HCT116 (cell line): ENCODE data around the gene RAP1GAP2. TPM values are rescaled to one million over a fixed set of nuclear protein-coding genes. Genes with fewer than 3 reads are reported as not detected.

Experiments
- ATAC-seq: fragments of 200-7000 bp; cut with Tn5 transposase; 2 replicates; pipeline ENCODE4 v1.9.1; 2020; ENCODE audit warnings: mild to moderate bottlenecking, moderate library complexity
- BruUV-seq: library from RNA; stranded (reverse); fragments of 400-500 nt; replicated peaks from 2 replicates; lab custom pipeline; 2021; lab: Mats Ljungman, UMichigan
- CTCF ChIA-PET: fragments of 300-600 bp; sonication (Branson Sonifier 250); formaldehyde crosslinking; loops from one replicate; lab custom pipeline; 2021; ENCODE audit warnings: antibody characterized with exemption; lab: Charles Lee
- POLR2A ChIA-PET: fragments of 300-600, 350-600 bp; sonication (Branson Sonifier 250); formaldehyde crosslinking; loops from one replicate; lab custom pipeline; 2021; ENCODE audit warnings: antibody characterized with exemption; lab: Charles Lee
- RAD21 ChIA-PET, 2 experiments: fragments of 300-600 bp; sonication (Branson Sonifier 250); formaldehyde crosslinking; loops; one replicate each; lab custom pipeline; 2023; ENCODE audit warnings: low total read pairs in 2 of 2; ENCODE audit not compliant: uncharacterized antibody in 2 of 2, unreplicated experiment in 2 of 2, low non-redundant PET in 1 of 2; lab: Charles Lee
- DNase-seq: peaks from one replicate; pipeline ENCODE4 v3.0.0-alpha.2; 2010; ENCODE audit warnings: low read depth, low spot score
- H2AFZ ChIP-seq: fragments of 200-600 bp; shearing (Covaris generic), sonication (generic); 2 replicates; pipeline ENCODE4 v1.6.1; 2017; ENCODE audit warnings: low read depth, mixed run types, mixed read lengths, antibody characterized with exemption, low read length; ENCODE audit not compliant: poor library complexity, severe bottlenecking
- H3K27ac ChIP-seq: 2 replicates; pipeline ENCODE4 v1.5.1; 2012; ENCODE audit warnings: low read depth, low read length
- H3K27me3 ChIP-seq: fragments of 200-600 bp; sonication (generic); 2 replicates; pipeline ENCODE4 v1.6.1; 2016; ENCODE audit warnings: mixed run types, low read length, mixed read lengths; ENCODE audit not compliant: insufficient read depth
- H3K36me3 ChIP-seq, 2 experiments: fragments of 200-500 bp in 1 of 2; fragments of 200-600 bp in 1 of 2; sonication (Bioruptor generic) in 1 of 2; sonication (generic) in 1 of 2; 2 replicates each; pipeline versions ENCODE4 v1.5.1 to v1.6.1; 2014 to 2016; ENCODE audit warnings: low read length in 2 of 2, inconsistent platforms in 1 of 2, mixed read lengths in 1 of 2, mixed run types in 1 of 2; ENCODE audit not compliant: insufficient read depth in 2 of 2, control insufficient read depth in 1 of 2
- H3K4me1 ChIP-seq, 2 experiments: fragments of 200-600 bp in 1 of 2; sonication (generic) in 1 of 2; 2 replicates each; pipeline versions ENCODE4 v1.5.1 to v1.6.1; 2012 to 2017; ENCODE audit warnings: low read length in 2 of 2, inconsistent platforms in 1 of 2, mild to moderate bottlenecking in 1 of 2, mixed read lengths in 1 of 2, mixed run types in 1 of 2, moderate library complexity in 1 of 2; ENCODE audit not compliant: insufficient read depth in 2 of 2, control insufficient read depth in 1 of 2
- H3K4me2 ChIP-seq: fragments of 200-600 bp; sonication (generic); 2 replicates; pipeline ENCODE4 v1.6.1; 2017; ENCODE audit warnings: mixed run types, low read length, mixed read lengths
- H3K4me3 ChIP-seq, 2 experiments: fragments of 200-600 bp in 1 of 2; sonication (generic) in 1 of 2; replicated peaks in 1 of 2; 2 replicates each; pipeline ENCODE4 v1.5.1; 2011 to 2016; ENCODE audit warnings: low read length in 2 of 2, control low read depth in 1 of 2, low read depth in 1 of 2, mild to moderate bottlenecking in 1 of 2, mixed read lengths in 1 of 2, mixed run types in 1 of 2
- H3K79me2 ChIP-seq: fragments of 200-600 bp; sonication (generic); 2 replicates; pipeline ENCODE4 v1.6.1; 2017; ENCODE audit warnings: mild to moderate bottlenecking, mixed run types, low read length, moderate library complexity, mixed read lengths; ENCODE audit not compliant: insufficient read depth
- H3K9ac ChIP-seq: fragments of 200-600 bp; sonication (generic); 2 replicates; pipeline ENCODE4 v1.6.1; 2016; ENCODE audit warnings: low read length, mixed read lengths
- H3K9me2 ChIP-seq: fragments of 200-600 bp; sonication (generic), shearing (Covaris generic); 2 replicates; pipeline ENCODE4 v1.6.1; 2017; ENCODE audit warnings: mixed run types, mild to moderate bottlenecking, moderate library complexity; ENCODE audit not compliant: insufficient read depth
- H3K9me3 ChIP-seq, 2 experiments: fragments of 200-500 bp in 1 of 2; fragments of 200-600 bp in 1 of 2; sonication (Bioruptor generic) in 1 of 2; sonication (generic) in 1 of 2; 2 replicates each; pipeline ENCODE4 v1.6.1; 2014 to 2017; ENCODE audit warnings: low read length in 2 of 2, mixed read lengths in 2 of 2, inconsistent platforms in 1 of 2, low read depth in 1 of 2, mild to moderate bottlenecking in 1 of 2, mixed run types in 1 of 2, moderate library complexity in 1 of 2; ENCODE audit not compliant: control insufficient read depth in 1 of 2, insufficient read depth in 1 of 2
- H4K20me1 ChIP-seq: fragments of 200-600 bp; sonication (generic), shearing (Covaris generic); 2 replicates; pipeline ENCODE4 v1.6.1; 2017; ENCODE audit warnings: mixed run types, mild to moderate bottlenecking, moderate library complexity; ENCODE audit not compliant: insufficient read depth
- CBX3 ChIP-seq: IDR thresholded peaks from 2 replicates; pipeline ENCODE4 v1.6.1; 2012; ENCODE audit warnings: low read depth
- CEBPB ChIP-seq: IDR thresholded peaks from 2 replicates; pipeline ENCODE4 v1.6.1; 2012; ENCODE audit warnings: low read depth
- EGR1 ChIP-seq: IDR thresholded peaks from 2 replicates; pipeline ENCODE4 v1.6.1; 2012; ENCODE audit warnings: low read depth
- ELF1 ChIP-seq: IDR thresholded peaks from 2 replicates; pipeline ENCODE4 v1.6.1; 2012; ENCODE audit warnings: low read depth, borderline replicate concordance
- EZH2 ChIP-seq: fragments of 200-600 bp; sonication (generic); IDR thresholded peaks from 2 replicates; pipeline ENCODE4 v1.6.1; 2017; ENCODE audit warnings: antibody characterized with exemption, mixed run types
- EZH2phosphoT487 ChIP-seq: fragments of 200-600 bp; IDR thresholded peaks from 2 replicates; pipeline ENCODE4 v1.6.1; 2018; ENCODE audit warnings: antibody characterized with exemption, borderline replicate concordance
- FOSL1 ChIP-seq: IDR thresholded peaks from 2 replicates; pipeline ENCODE4 v1.6.1; 2012; ENCODE audit warnings: low read depth
- JUND ChIP-seq: IDR thresholded peaks from 2 replicates; pipeline ENCODE4 v1.6.1; 2012
- MAX ChIP-seq: IDR thresholded peaks from 2 replicates; pipeline ENCODE4 v1.6.1; 2012
- POLR2A ChIP-seq: IDR thresholded peaks from 2 replicates; pipeline ENCODE4 v1.7.0; 2011; ENCODE audit warnings: borderline replicate concordance; ENCODE audit not compliant: insufficient read depth, insufficient read length; ENCODE audit errors: extremely low read depth
- POLR2AphosphoS5 ChIP-seq: IDR thresholded peaks from 2 replicates; pipeline ENCODE4 v1.6.1; 2011; ENCODE audit warnings: mild to moderate bottlenecking, low read depth, low read length, moderate library complexity
- RAD21 ChIP-seq: IDR thresholded peaks from 2 replicates; pipeline ENCODE4 v1.6.1; 2012; ENCODE audit warnings: low read depth, mild to moderate bottlenecking
- SIN3A ChIP-seq: IDR thresholded peaks from 2 replicates; pipeline ENCODE4 v1.6.1; 2012; ENCODE audit warnings: low read depth
- SP1 ChIP-seq: IDR thresholded peaks from 2 replicates; pipeline ENCODE4 v1.6.1; 2012; ENCODE audit warnings: low read depth
- ZBTB33 ChIP-seq: IDR thresholded peaks from 2 replicates; pipeline ENCODE4 v1.6.1; 2011; ENCODE audit warnings: mild to moderate bottlenecking, low read length, moderate library complexity; ENCODE audit not compliant: insufficient replicate concordance; ENCODE audit errors: extremely low read depth
- ZFX ChIP-seq: fragments of 450-650 bp; IDR thresholded peaks from 2 replicates; pipeline ENCODE4 v1.6.1; 2017
- ZNF274 ChIP-seq: fragments of 200-500 bp; sonication (Bioruptor generic); IDR thresholded peaks from 2 replicates; pipeline ENCODE4 v1.6.1; 2014; ENCODE audit warnings: mild to moderate bottlenecking, low read depth, low read length, inconsistent platforms
- intact Hi-C: fragments of 100-400 bp; cut with micrococcal nuclease; formaldehyde crosslinking; loops from 2 replicates; pipeline ENCODE4 v1.10.0; 2022
- total RNA-seq: library from RNA; stranded (reverse); gene quantifications from one replicate; pipeline ENCODE4 v1.2.1, GENCODE V29; 2021; ENCODE audit not compliant: unreplicated experiment

Gene RAP1GAP2
- total RNA-seq, 1 experiment from 2014 or later, result 54.6 TPM

GRCh38 chr17:2898255-2898926 is 102.2 kb downstream of the RAP1GAP2 start:
- Histone ChIP-seq H3K9ac (no peak overlapping the region), H4K20me1 (no peaks in the 10 kb centered on the region), H3K27me3 (no peaks in the 10 kb centered on the region), H3K4me3 (no peak overlapping the region), H3K9me3 (no peaks in the 10 kb centered on the region), H3K4me2 (no peak overlapping the region), H3K36me3 (no peaks in the 10 kb centered on the region), H3K27ac (no peak overlapping the region), H3K4me1 (peaks cover 17 to 22% of the 10 kb centered on the region in 2 experiments), H3K79me2 (no peaks in the 10 kb centered on the region), H2AFZ (no peak overlapping the region), H3K9me2 (no peaks in the 10 kb centered on the region)
- intact Hi-C loops, result no loop called here
- no TSS peak for BruUV-seq
- ChIA-PET CTCF (no interaction called here), RAD21 (no interaction called here), POLR2A (no interaction called here)
- DNase-seq, result no peak
- TF ChIP-seq RAD21 (no peak), EZH2phosphoT487 (no peak), EZH2 (no peak), ZBTB33 (no peak), SP1 (no peak), CBX3 (no peak), MAX (no peak)
- ATAC-seq, result no peak

GRCh38 chr17:2899906-2900305 is 103.7 kb downstream of the RAP1GAP2 start:
- BruUV-seq, result no TSS peak
- no peak for TF ChIP-seq ELF1
- no peak for TF ChIP-seq EZH2phosphoT487
- no peak for TF ChIP-seq ZNF274
- no peak for TF ChIP-seq CBX3
- no peak for TF ChIP-seq FOSL1
- TF ChIP-seq EZH2, result no peak
- TF ChIP-seq MAX, result no peak
- no peak for TF ChIP-seq POLR2A
- no peak for TF ChIP-seq SIN3A
- TF ChIP-seq SP1, result no peak
- no peak for TF ChIP-seq JUND
- TF ChIP-seq CEBPB, result no peak
- no peak for TF ChIP-seq EGR1
- TF ChIP-seq ZFX, result no peak
- TF ChIP-seq ZBTB33, result no peak
- no peak for TF ChIP-seq POLR2AphosphoS5

More at GRCh38 chr17:2899906-2900305, 103.7 kb downstream of the RAP1GAP2 start:
- ATAC-seq (no peak), DNase-seq (no peak)
- H3K9ac ChIP-seq, result no peak overlapping the region
- H3K27me3 ChIP-seq, result no peaks in the 10 kb centered on the region
- peak overlapping the region; percentile 8; the same call in 1 of the 2 replicates for H3K4me2 ChIP-seq
- POLR2A ChIA-PET, result no interaction called here
- no peak overlapping the region for H3K4me3 ChIP-seq
- no peak overlapping the region for H2AFZ ChIP-seq
- no peak overlapping the region for H3K27ac ChIP-seq
- RAD21 ChIA-PET, result no interaction called here
- H3K9me2 ChIP-seq, result no peaks in the 10 kb centered on the region
- no peaks in the 10 kb centered on the region for H3K36me3 ChIP-seq
- intact Hi-C loops, result no loop called here
- CTCF ChIA-PET, result no interaction called here
- H4K20me1 ChIP-seq, result no peaks in the 10 kb centered on the region
- H3K4me1 ChIP-seq, result peaks cover 5 to 7% of the 10 kb centered on the region in 2 experiments; a peak in 3 of 4 replicates
- H3K9me3 ChIP-seq, result no peaks in the 10 kb centered on the region
- H3K79me2 ChIP-seq, result no peaks in the 10 kb centered on the region
